ENCODE measurements around the gene ZNF385D.
"Not testable (repeated sequence)": the region's sequence is repeated elsewhere in the genome, so short reads cannot be mapped to it uniquely, and the experiment has no call there.

Gene ZNF385D

DNA sequence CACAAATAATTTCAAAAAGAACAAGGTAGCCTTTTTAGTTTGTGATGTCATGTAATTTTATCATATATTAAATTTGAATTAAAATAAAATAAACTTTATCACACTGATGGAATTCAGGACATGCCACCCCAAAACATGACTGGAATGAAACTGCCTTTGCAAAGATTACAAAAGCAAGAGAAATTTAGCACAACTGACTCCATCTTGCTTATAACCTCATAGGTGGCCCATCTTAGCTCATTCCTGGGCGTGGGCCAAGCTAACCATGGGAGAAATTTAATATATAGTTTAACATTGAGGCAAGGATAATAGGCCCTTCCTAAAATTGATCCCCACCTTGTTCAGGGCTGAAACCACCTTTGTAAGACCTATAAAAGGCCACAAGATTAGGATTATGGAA lies 235.6 kb downstream of the ZNF385D start:
- Histone ChIP-seq H3K4me1 (ENCODE audit: control insufficient read depth in 5 of 5, insufficient read depth in 5 of 5, low read length in 5 of 5) (no peaks in the 10 kb centered on the region), H3K9ac (ENCODE audit: low read length in 5 of 5) (no peak overlapping the region), H3K36me3 (ENCODE audit: control insufficient read depth in 5 of 5, insufficient read depth in 5 of 5, low read length in 5 of 5) (no peaks in the 10 kb centered on the region), H3K9me3 (ENCODE audit: control insufficient read depth in 5 of 5, low read length in 5 of 5) (no peaks in the 10 kb centered on the region), H3K27ac (ENCODE audit: low read depth, low read length) (no peak overlapping the region), H3K4me3 (ENCODE audit: low read depth in 1 of 5, low read length in 5 of 5) (no peak overlapping the region), H3K27me3 (ENCODE audit: control insufficient read depth in 5 of 5, insufficient read depth in 4 of 5, low read length in 5 of 5) (no peaks in the 10 kb centered on the region)

DNA sequence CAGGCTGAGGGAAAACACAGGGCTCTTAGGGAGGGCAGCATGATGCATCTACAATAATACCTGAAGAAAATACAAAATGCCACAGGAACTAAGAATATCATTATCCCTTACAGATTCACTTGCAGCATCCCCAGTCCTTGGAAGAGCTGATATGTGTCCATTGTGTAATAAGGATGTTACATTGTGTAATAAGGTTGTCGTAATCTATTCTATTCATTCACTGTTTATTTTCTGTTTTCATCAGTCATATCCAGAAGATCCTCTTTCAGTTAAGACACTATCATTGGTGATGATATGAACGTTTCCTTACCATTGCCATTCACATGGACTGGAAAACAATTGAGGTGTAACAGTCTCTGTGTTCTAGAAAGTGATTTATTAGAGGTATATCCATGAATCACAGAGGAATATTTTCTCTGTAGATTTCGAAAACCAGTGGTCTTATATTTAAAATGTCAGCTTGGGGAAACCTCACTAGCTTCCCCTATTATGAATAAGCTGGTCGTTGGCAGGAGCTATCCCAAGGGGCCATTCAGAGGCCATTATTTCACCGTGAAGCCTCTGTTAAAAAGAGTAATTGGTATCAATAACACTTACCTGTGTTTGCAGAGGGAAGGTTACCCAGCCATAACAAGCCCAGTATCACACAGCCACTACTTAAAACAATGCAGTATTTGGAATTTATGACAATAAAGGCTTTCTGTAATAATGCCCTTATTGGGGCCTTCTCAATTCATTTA lies 241.1 kb downstream of the ZNF385D start:
- Histone ChIP-seq H3K9me3 (ENCODE audit: control insufficient read depth in 5 of 5, low read length in 5 of 5) (no peaks in the 10 kb centered on the region), H3K36me3 (ENCODE audit: control insufficient read depth in 5 of 5, insufficient read depth in 5 of 5, low read length in 5 of 5) (no peaks in the 10 kb centered on the region), H3K4me1 (ENCODE audit: control insufficient read depth in 5 of 5, insufficient read depth in 5 of 5, low read length in 5 of 5) (no peaks in the 10 kb centered on the region), H3K27ac (ENCODE audit: low read depth, low read length) (no peak overlapping the region), H3K9ac (ENCODE audit: low read length in 5 of 5) (no peak overlapping the region), H3K4me3 (ENCODE audit: low read depth in 1 of 5, low read length in 5 of 5) (no peak overlapping the region), H3K27me3 (ENCODE audit: control insufficient read depth in 5 of 5, insufficient read depth in 4 of 5, low read length in 5 of 5) (no peaks in the 10 kb centered on the region)

DNA sequence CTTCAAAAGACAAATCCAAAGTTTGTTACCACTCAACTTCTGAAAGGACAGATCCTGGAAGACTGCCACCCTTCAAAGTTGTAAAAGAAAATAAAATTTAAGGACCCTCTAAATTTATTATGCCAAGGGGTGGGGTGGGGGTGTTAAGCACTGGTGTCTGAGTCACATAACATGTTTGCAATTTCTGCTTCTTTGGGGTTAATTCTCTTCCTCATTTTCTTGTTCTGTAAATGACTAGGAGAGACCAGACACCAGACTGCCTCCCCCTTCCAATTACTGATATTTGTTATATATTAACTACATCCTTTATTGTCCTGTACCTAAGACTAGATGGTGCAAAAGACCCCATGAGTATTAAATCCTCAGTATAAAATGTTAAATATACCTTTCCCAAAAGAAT lies 242.8 kb downstream of the ZNF385D start:
- Histone ChIP-seq H3K9ac (ENCODE audit: low read length in 5 of 5) (no peak overlapping the region), H3K9me3 (ENCODE audit: control insufficient read depth in 5 of 5, low read length in 5 of 5) (no peaks in the 10 kb centered on the region), H3K4me1 (ENCODE audit: control insufficient read depth in 5 of 5, insufficient read depth in 5 of 5, low read length in 5 of 5) (no peaks in the 10 kb centered on the region), H3K27me3 (ENCODE audit: control insufficient read depth in 5 of 5, insufficient read depth in 4 of 5, low read length in 5 of 5) (no peaks in the 10 kb centered on the region), H3K36me3 (ENCODE audit: control insufficient read depth in 5 of 5, insufficient read depth in 5 of 5, low read length in 5 of 5) (no peaks in the 10 kb centered on the region), H3K27ac (ENCODE audit: low read depth, low read length) (no peak overlapping the region), H3K4me3 (ENCODE audit: low read depth in 1 of 5, low read length in 5 of 5) (no peak overlapping the region)

DNA sequence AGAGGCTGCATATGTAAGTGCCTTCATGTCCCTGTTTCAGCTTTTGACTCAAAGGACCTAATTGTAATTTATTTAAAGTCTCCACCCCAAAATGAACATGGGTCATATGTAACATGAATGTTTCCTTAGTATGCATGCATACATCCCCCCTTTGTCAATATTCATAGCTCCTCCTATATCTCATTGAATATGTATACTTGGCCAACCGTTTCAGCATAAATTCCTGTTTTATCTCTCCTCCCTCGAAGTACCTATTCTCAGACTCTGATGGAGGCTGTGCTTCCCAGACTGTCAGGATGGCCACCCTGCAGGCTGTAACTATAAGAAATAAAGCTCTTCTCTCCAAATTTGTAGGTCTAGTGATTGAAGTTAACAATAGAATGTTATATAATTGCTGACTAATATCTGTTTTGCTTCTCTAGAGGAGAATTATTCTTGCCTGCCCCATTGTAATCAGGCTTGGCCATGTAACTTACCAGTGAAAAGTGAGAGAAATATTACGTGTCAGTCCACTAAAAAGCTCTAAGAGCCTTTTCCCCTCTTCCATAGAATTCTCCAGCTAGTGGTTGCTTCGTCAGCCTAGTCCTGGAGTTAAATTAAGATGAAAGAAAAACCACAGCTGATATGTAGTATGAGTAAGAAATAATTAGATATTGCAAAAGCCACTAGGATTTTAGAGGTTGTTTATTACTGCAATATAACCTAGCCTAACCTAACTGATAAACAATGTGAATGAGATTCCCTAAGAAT lies 245.1 kb downstream of the ZNF385D start:
- Histone ChIP-seq H3K4me3 (ENCODE audit: low read depth in 1 of 5, low read length in 5 of 5) (no peak overlapping the region), H3K27me3 (ENCODE audit: control insufficient read depth in 5 of 5, insufficient read depth in 4 of 5, low read length in 5 of 5) (no peaks in the 10 kb centered on the region), H3K9ac (ENCODE audit: low read length in 5 of 5) (no peak overlapping the region), H3K9me3 (ENCODE audit: control insufficient read depth in 5 of 5, low read length in 5 of 5) (no peaks in the 10 kb centered on the region), H3K27ac (ENCODE audit: low read depth, low read length) (no peak overlapping the region), H3K36me3 (ENCODE audit: control insufficient read depth in 5 of 5, insufficient read depth in 5 of 5, low read length in 5 of 5) (no peaks in the 10 kb centered on the region), H3K4me1 (ENCODE audit: control insufficient read depth in 5 of 5, insufficient read depth in 5 of 5, low read length in 5 of 5) (no peaks in the 10 kb centered on the region)

GRCh38 chr3:21502656-21503055 lies 248.4 kb downstream of the ZNF385D start:
- Histone ChIP-seq H3K9me3 (ENCODE audit: control insufficient read depth in 5 of 5, low read length in 5 of 5) (no peaks in the 10 kb centered on the region), H3K4me3 (ENCODE audit: low read depth in 1 of 5, low read length in 5 of 5) (no peak overlapping the region), H3K27ac (ENCODE audit: low read depth, low read length) (no peak overlapping the region), H3K36me3 (ENCODE audit: control insufficient read depth in 5 of 5, insufficient read depth in 5 of 5, low read length in 5 of 5) (no peaks in the 10 kb centered on the region), H3K9ac (ENCODE audit: low read length in 5 of 5) (no peak overlapping the region), H3K27me3 (ENCODE audit: control insufficient read depth in 5 of 5, insufficient read depth in 4 of 5, low read length in 5 of 5) (no peaks in the 10 kb centered on the region), H3K4me1 (ENCODE audit: control insufficient read depth in 5 of 5, insufficient read depth in 5 of 5, low read length in 5 of 5) (no peaks in the 10 kb centered on the region)

DNA sequence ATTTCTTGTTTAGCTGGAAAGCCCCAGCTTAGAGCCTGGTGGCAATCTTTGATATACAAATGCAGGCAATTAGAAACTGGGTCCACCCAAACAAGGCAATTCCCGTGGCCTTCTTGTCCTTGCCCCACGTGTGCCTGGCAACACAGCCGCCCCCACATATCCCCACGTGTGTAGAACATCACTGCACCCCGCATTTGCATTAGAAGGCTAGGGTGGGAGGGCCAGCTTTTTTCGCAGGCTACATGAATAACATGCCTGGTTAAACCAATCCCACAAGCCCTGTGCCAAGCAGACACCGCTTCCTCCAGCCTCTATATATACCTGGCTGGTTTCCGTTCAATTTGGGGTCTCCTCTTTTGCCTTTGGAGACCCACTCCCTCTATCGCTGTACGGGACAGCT lies 250.2 kb downstream of the ZNF385D start:
- Histone ChIP-seq H3K4me1 (ENCODE audit: control insufficient read depth in 5 of 5, insufficient read depth in 5 of 5, low read length in 5 of 5) (no peaks in the 10 kb centered on the region), H3K4me3 (ENCODE audit: low read depth in 1 of 5, low read length in 5 of 5) (no peak overlapping the region), H3K27ac (ENCODE audit: low read depth, low read length) (no peak overlapping the region), H3K9me3 (ENCODE audit: control insufficient read depth in 5 of 5, low read length in 5 of 5) (no peaks in the 10 kb centered on the region), H3K27me3 (ENCODE audit: control insufficient read depth in 5 of 5, insufficient read depth in 4 of 5, low read length in 5 of 5) (no peaks in the 10 kb centered on the region), H3K9ac (ENCODE audit: low read length in 5 of 5) (no peak overlapping the region), H3K36me3 (ENCODE audit: control insufficient read depth in 5 of 5, insufficient read depth in 5 of 5, low read length in 5 of 5) (no peaks in the 10 kb centered on the region)

DNA sequence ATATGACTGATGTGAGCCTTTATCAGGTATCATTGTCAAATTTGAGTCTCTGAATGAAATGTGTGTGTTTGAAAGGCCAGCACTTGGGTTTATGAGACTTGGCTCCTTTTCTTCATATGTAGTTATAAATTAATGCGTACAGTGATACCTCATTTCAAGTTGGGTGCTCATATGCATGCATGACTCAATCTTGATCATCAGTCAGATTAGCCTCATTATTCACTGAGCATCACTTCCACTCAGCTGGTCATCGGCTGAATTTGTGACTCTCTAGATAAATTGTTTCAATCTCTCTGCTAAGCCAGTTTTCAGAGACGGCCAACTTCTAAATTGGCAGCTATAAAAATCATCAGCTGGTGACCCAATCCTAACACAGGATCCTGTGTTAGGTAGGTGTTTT lies 260.3 kb downstream of the ZNF385D start:
- H3K9me3 ChIP-seq (ENCODE audit: control insufficient read depth in 5 of 5, low read length in 5 of 5); H3K4me3 ChIP-seq (ENCODE audit: low read depth in 1 of 5, low read length in 5 of 5); H3K27ac ChIP-seq (ENCODE audit: low read depth, low read length); H3K27me3 ChIP-seq (ENCODE audit: control insufficient read depth in 5 of 5, insufficient read depth in 4 of 5, low read length in 5 of 5); H3K36me3 ChIP-seq (ENCODE audit: control insufficient read depth in 5 of 5, insufficient read depth in 5 of 5, low read length in 5 of 5); H3K4me1 ChIP-seq (ENCODE audit: control insufficient read depth in 5 of 5, insufficient read depth in 5 of 5, low read length in 5 of 5); H3K9ac ChIP-seq (ENCODE audit: low read length in 5 of 5): not testable (repeated sequence)

DNA sequence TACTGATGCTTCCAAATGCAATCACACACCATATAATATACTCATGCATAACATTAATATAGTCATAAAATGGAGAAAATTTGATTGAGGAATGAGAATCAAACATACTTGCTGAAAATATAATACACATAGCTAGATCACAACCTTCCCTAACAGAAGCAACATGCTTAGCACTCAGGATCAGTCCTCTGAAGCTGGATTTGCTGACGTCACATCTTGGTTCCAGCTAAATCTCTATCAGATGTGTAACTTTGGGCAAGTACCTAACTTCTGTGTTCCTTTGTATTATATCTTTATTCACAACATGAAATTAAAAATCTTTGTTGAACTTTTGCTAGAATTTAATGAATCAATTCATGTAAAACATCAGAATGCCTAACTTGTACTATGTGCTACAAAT lies 263.5 kb downstream of the ZNF385D start:
- no peaks in the 10 kb centered on the region for H3K9me3 ChIP-seq (ENCODE audit: control insufficient read depth in 5 of 5, low read length in 5 of 5)
- H3K4me3 ChIP-seq (ENCODE audit: low read depth in 1 of 5, low read length in 5 of 5): no peak overlapping the region
- no peak overlapping the region for H3K27ac ChIP-seq (ENCODE audit: low read depth, low read length)

DNA sequence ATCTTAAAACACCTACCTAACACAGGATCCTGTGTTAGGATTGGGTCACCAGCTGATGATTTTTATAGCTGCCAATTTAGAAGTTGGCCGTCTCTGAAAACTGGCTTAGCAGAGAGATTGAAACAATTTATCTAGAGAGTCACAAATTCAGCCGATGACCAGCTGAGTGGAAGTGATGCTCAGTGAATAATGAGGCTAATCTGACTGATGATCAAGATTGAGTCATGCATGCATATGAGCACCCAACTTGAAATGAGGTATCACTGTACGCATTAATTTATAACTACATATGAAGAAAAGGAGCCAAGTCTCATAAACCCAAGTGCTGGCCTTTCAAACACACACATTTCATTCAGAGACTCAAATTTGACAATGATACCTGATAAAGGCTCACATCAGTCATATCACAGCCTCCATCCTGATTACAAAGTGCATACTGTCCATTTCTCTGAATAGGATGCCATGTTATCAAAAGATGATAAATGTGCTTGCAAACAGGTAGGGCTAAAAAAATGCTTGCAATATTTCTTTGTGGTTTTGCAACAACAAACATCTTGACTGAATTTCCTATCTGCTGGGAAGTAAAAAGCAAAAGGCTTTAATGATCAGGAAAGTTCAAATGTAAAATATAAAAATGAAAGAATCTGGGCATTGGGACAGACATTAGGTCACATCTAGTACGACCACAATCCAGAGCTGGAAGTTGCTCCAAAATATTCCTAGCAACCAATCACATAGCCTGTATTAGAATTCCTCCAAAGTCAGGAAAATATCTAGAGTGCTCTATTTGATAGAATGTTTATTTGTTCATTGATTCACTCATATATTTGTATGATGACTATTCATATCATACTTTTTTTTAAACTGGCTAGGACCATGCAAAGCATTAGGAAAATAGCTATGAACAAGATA lies 264.7 kb downstream of the ZNF385D start:
- H3K27ac ChIP-seq (ENCODE audit: low read depth, low read length); H3K27me3 ChIP-seq (ENCODE audit: control insufficient read depth in 5 of 5, insufficient read depth in 4 of 5, low read length in 5 of 5); H3K4me3 ChIP-seq (ENCODE audit: low read depth in 1 of 5, low read length in 5 of 5); H3K4me1 ChIP-seq (ENCODE audit: control insufficient read depth in 5 of 5, insufficient read depth in 5 of 5, low read length in 5 of 5); H3K36me3 ChIP-seq (ENCODE audit: control insufficient read depth in 5 of 5, insufficient read depth in 5 of 5, low read length in 5 of 5); H3K9ac ChIP-seq (ENCODE audit: low read length in 5 of 5); H3K9me3 ChIP-seq (ENCODE audit: control insufficient read depth in 5 of 5, low read length in 5 of 5): not testable (repeated sequence)

More for the DNA sequence above, 263.5 kb downstream of the ZNF385D start:
- Histone ChIP-seq H3K27me3 (ENCODE audit: control insufficient read depth in 5 of 5, insufficient read depth in 4 of 5, low read length in 5 of 5) (no peaks in the 10 kb centered on the region), H3K4me1 (ENCODE audit: control insufficient read depth in 5 of 5, insufficient read depth in 5 of 5, low read length in 5 of 5) (no peaks in the 10 kb centered on the region), H3K9ac (ENCODE audit: low read length in 5 of 5) (no peak overlapping the region), H3K36me3 (ENCODE audit: control insufficient read depth in 5 of 5, insufficient read depth in 5 of 5, low read length in 5 of 5) (no peaks in the 10 kb centered on the region)

GRCh38 chr3:21484828-21485144 lies 266.2 kb downstream of the ZNF385D start:
- H3K4me3 ChIP-seq (ENCODE audit: low read depth in 1 of 5, low read length in 5 of 5): no peak overlapping the region
- H3K9me3 ChIP-seq (ENCODE audit: control insufficient read depth in 5 of 5, low read length in 5 of 5): no peaks in the 10 kb centered on the region
- H3K27me3 ChIP-seq (ENCODE audit: control insufficient read depth in 5 of 5, insufficient read depth in 4 of 5, low read length in 5 of 5): no peaks in the 10 kb centered on the region
- H3K4me1 ChIP-seq (ENCODE audit: control insufficient read depth in 5 of 5, insufficient read depth in 5 of 5, low read length in 5 of 5): no peaks in the 10 kb centered on the region
- no peak overlapping the region for H3K27ac ChIP-seq (ENCODE audit: low read depth, low read length)
- H3K9ac ChIP-seq (ENCODE audit: low read length in 5 of 5): no peak overlapping the region
- H3K36me3 ChIP-seq (ENCODE audit: control insufficient read depth in 5 of 5, insufficient read depth in 5 of 5, low read length in 5 of 5): no peaks in the 10 kb centered on the region
